Adipose tissue (tissue), 3 donors: ENCODE data around the gene TMTC2. TPM values are rescaled to one million over a fixed set of nuclear protein-coding genes. Genes with fewer than 3 reads are reported as not detected.

ENCODE experiments used
- H3K27ac ChIP-seq: one replicate; pipeline ENCODE4 v1.5.1; 2013; ENCODE audit warnings: low read depth, low read length
- WGBS, 3 donors: extraction: QIAGEN DNeasy Blood & Tissue Kit; methylation state at CpG; one replicate each; pipeline ENCODE4 v1.1.7; 2013; 5-methylcytosine and 5-hydroxymethylcytosine counted together
- polyA plus RNA-seq, 3 donors: library from polyadenylated mRNA; stranded (reverse); fragments of 200-250 nt; gene quantifications; one replicate each; pipeline ENCODE4 v1.2.3, GENCODE V29; 2013
- donor health status: healthy with polysubstance abuse.
- donor health status: Bipolar disorder and iron deficiency.
- donor health status: healthy.

The TMTC2 gene
- polyA plus RNA-seq, 3 donors = 2.0 to 4.1 (median 3.1) TPM

DNA sequence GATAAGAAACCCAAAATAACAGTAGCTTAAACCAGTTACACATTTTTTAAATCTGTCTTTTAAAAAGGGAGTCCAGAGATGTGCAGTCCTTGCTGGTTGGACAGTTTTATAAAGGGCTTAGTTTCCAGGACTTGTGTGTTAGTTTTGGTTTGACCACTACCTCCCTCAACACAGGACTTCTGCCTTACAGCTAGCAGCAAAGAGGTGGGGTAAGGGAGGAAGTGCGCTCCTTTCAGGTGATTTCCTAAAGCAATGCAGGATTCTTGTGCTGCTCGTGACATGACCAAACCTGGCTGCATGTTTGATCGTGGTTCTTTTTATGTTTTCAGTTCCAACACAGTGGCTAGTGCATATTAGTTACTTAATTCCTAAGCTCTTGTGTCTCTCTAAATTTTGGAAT lies 266.2 kb downstream of the TMTC2 start:
- H3K27ac ChIP-seq = no peak overlapping the region

DNA sequence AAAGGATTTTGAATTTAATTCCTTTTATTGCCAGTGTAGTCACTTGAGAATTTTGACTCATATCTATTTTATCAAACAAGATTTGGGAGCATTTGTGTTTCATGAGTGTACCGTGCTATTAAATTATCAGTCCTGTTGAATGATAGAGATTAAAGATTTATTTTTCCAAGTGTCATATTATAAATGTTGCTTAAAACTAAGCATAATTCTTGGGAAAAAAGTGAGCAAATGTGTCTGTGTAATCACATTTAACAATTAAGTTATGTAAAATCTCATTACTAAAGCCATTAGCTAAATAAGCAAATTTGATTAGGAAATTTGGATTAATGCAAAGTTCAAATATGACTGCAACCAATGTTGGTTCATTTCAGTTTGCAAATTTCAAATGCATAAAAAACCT lies 266.7 kb downstream of the TMTC2 start:
- H3K27ac ChIP-seq = no peak overlapping the region
- 76 to 99% (median 88%) methylated on average over 1 of the region's 1 CpG for WGBS, 3 donors

More for the DNA sequence above, 266.2 kb downstream of the TMTC2 start:
- WGBS, 3 donors = 76 to 91% (median 82%) methylated on average over 3 of the region's 3 CpGs

DNA sequence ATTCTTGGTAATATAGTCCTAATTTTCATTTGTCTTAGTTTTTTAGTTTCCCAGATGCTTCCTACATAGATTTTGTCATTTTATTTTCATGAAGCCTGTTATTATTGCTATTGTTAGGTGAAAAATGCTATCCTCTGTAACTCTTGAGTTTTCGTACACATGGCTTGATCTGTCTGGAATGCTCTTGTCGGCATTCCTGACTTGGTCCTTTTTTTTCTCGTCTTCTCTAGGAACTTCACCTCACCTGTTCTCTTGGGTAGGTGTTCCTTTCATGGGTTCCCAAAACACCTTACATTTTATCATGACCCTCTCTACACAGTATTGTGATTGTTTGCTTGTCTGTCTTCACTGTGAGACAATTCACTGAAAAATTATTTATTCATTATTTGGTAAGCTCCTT lies 267.4 kb downstream of the TMTC2 start:
- WGBS, 3 donors = 95 to 99% (median 97%) methylated on average over 3 of the region's 3 CpGs
- no peak overlapping the region for H3K27ac ChIP-seq

DNA sequence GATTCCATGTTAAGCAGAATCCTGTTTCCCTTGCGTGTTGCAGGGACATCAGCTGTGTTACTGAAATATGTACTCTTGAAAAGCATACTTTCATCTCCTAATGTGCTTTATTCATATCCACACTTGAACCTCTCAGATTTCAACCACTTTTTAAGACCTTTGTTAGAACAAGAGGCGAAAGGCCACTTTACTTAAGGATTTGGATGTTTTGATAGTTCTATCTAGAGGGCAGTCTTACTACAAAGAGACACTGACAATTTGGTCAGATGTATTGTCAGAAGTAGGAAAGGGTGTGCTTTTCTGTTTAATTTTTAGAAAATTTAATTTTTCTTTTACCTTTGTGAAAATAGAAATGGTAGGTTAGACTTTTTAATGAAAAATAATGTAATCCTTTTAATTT lies 267.9 kb downstream of the TMTC2 start:
- WGBS, 3 donors = 91 to 95% (median 94%) methylated on average over 2 of the region's 2 CpGs
- no peak overlapping the region for H3K27ac ChIP-seq

DNA sequence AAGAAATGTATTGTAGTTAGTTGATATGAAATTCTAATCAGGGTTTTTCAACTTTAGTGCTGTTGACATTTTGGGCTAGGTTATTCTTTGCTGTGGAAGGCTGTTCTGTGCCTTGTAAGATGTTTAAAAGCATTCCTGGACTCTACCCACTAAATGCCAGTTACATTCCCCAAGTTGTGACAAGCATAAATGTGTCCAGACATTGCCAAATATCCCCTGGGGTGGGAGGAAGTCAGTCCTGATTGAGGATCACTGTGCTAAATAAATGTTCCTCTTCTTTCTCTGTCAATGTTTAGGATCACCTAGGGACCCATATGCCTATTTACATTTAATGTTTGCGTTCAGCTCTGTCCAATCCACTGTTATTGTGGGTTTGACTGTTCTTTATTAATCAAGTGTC lies 268.3 kb downstream of the TMTC2 start:
- H3K27ac ChIP-seq = no peak overlapping the region
- WGBS, 3 donors = 93 to 97% (median 97%) methylated on average over 1 of the region's 1 CpG

DNA sequence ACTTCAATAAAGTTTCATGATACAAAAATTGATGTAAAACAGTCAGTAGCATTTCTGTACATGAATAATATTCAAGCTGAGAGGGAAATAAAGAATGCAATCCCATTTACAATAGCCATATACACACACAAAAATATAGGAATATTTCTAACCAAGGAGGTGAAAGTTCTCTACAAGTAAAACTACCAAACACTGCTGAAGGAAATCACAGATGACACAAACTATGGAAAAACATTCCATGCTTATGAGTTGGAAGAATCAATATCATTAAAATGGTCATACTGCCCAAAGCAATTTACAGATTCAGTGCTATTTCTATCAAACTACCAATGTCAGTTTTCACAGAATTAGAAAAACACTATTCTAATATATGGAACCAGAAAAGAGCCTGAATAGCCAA lies 272.3 kb downstream of the TMTC2 start:
- no peak overlapping the region for H3K27ac ChIP-seq

DNA sequence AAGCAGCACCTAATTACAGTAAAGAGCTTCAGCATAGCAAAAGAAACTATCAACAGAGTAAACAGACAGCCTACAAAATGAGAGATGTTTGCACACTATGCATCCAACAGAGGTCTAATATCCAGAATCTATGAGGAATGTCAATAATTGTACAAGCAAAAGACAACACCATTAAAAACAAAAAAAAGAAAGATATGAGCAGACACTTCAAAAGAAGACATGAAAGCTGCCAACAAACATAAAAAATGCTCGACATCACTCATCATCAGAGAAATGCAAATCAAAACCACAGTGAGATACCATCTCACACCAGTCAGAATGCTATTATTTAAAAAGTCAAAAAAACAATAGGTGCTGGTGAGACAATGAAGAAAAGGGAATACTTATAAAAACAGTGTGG lies 273.1 kb downstream of the TMTC2 start:
- no peak overlapping the region for H3K27ac ChIP-seq
- WGBS, 3 donors = 91 to 94% (median 92%) methylated on average over 1 of the region's 1 CpG

DNA sequence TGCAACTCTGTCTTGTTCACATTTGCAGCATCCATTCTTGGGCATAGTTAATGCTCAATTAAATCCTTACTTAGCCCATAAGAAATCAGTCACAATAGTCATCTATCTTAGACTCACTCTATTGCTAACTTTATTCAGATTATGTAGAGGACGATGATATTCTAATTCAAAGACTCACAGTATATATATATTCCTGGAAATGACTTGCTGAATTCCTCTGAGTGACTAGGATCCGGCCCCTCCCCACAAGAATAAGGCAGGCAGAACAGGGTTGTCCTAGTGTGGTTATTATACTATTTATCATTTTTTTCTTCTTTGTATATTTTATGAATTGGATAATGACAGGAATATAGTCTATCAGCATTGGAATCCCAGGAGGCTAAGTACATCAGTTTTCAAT lies 275.1 kb downstream of the TMTC2 start:
- no peak overlapping the region for H3K27ac ChIP-seq
- WGBS, 3 donors = 92 to 95% (median 94%) methylated on average over 2 of the region's 2 CpGs

DNA sequence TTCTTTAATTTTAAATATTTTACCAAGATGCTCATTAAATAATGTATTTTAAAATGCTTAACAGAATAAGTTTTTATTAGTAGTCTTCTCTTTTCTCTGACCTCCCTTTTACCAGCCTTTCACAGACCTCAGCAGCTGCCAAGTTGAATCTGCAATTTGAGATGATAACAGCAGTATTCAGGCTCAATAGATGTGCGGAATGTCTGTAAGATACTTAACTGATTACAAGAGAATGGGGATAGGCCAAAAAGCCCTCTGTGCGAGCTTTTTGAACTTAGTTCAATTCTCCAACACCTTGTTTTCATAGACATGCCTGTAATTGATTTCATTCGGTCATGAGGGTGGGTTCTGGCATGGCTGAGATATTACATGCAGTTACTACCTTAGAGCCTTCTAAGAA lies 277.2 kb downstream of the TMTC2 start:
- WGBS, 3 donors = 66 to 82% (median 77%) methylated on average over 3 of the region's 3 CpGs

DNA sequence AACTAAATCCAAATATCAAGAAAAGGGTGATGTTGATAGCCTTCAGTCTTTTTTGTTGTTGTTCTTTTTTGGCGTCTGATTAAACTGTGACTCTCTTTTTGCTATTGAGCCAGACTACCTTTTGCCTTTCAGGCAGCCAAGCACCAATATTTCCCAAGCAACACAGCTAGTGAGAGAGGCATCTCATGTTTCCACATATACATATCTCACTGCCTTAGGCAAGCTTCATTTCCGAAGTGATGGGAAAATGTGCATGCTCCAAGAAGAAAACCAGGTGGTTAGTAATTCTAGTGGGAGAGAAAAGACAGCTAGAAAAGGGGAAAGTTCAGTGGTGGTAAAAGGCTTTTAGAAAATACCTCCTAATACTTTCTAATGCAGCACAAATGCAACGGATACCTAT lies 277.7 kb downstream of the TMTC2 start:
- WGBS, 3 donors = 57 to 85% (median 72%) methylated on average over 3 of the region's 3 CpGs
- H3K27ac ChIP-seq = no peak overlapping the region

More for the DNA sequence above, 277.2 kb downstream of the TMTC2 start:
- H3K27ac ChIP-seq = no peak overlapping the region

DNA sequence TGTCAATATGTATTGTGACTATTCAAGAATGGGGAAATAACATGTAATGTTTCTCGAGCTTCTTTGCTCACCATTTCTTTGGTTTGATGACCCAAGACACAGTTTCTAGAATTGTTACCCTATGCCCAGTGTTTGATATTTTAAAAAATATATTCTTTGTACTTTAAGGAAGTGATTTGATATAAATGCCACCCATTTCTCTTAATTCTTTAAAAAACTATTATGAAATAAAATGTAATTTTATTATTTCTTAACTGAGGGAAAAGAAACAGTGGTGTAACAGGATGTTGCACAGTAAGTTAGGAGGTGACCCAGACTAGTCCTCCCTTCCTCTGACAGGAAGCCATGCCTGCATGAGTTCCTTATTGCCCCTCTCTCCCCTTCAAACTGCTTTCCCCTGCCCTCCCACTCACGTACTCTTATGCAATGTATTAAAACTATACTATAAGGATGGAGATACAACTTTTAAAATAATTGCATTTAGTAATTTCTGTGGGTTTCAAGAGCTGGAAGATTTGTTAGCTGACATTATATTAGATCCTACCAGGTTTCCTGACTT lies 279.4 kb downstream of the TMTC2 start:
- no peak overlapping the region for H3K27ac ChIP-seq
- 41 to 86% (median 60%) methylated on average over 2 of the region's 2 CpGs for WGBS, 3 donors

DNA sequence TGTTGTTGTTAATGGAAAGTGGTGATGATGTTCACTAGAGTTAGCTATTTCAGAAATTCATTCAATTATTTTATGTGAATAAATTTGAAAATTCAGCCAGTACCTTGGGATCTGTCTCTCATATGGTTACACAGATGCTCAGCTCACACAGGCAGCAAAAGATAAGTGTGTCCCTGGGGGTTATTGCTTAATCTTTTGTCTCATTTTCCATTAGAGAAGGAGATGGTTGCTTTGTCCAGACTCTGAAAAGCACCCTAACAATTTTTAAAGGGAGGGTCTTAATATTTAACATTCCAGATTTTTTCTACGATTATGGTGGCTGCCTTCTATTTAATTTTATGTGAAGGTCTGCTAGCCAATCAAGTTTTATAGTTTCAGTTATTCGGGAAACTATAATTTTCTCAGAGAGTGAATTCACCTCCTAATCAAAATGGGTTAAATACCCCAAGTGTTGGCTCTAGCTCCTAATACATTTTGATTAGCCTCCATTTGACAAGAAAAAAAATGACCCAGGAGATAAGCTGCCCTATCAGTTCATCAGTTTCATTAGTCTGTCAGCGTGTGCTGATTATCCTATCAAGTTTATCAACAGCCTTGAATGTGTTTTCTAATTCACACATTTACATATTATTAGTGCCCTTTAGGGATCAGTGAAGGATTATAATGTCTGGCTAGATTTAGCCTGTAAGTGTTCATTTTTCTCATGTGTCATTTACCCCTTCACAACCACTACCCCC lies 282.1 kb downstream of the TMTC2 start:
- H3K27ac ChIP-seq = no peak overlapping the region
- 73 to 97% (median 92%) methylated on average over 3 of the region's 3 CpGs for WGBS, 3 donors

DNA sequence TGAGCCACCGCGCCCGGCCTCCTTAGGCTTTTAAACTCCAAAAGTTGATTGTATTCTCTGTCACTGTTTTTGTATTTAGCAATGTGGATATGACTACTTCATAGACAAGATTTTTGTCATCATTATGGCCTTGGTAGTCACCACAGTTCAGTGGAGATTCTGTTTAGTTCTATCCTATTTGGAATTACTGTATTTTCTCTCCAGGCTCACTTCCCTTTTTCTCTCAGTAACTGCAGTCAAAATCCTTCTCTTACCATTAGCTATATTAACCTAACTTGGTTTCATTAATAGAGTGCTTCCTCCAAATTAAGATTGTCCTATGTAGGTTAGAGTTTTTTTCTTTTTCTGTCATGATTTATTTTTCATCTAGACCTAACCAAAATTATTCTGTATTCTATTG lies 283.9 kb downstream of the TMTC2 start:
- WGBS, 3 donors = 93 to 99% (median 97%) methylated on average over 3 of the region's 3 CpGs
- no peak overlapping the region for H3K27ac ChIP-seq

DNA sequence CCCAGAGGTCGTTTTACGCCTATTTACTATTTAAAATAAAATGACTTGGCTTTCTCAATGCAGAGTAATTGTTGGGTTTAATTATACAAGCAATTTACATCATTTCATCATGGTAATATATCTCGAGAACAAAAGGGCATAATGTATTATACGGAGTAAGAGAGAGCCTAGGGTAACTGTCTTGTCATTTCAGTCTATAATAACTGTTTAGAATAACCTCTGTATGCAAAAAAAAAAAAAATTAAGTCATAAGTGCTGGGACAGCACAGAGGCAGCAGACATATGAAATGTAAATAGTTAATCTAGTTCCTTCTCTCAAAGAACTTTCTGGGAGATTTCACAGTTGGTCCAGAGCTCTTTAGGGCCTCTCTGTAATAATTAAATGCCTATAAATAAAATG lies 284.9 kb downstream of the TMTC2 start:
- 79 to 86% (median 81%) methylated on average over 4 of the region's 4 CpGs for WGBS, 3 donors
- H3K27ac ChIP-seq = no peak overlapping the region

DNA sequence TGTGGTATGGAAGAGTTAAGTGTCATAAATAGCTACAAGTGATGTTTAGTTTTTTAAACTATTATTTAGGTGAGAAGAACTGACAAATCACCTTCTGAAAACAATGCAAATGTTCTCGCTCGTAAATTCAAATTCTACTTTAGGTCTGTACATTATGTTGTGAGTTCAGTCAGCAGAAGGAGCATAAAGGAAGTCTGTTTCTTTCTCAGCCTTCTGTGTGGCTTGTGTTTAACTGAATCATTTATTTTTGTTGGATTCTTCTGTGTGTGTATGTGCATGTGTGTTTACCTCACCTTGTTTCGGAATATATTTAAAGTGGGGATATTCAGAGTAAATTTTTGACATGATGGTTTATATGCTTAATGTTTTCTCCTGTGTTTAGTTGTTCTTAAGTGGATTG lies 285.9 kb downstream of the TMTC2 start:
- no peak overlapping the region for H3K27ac ChIP-seq
- WGBS, 3 donors = 94 to 96% (median 96%) methylated on average over 3 of the region's 3 CpGs

DNA sequence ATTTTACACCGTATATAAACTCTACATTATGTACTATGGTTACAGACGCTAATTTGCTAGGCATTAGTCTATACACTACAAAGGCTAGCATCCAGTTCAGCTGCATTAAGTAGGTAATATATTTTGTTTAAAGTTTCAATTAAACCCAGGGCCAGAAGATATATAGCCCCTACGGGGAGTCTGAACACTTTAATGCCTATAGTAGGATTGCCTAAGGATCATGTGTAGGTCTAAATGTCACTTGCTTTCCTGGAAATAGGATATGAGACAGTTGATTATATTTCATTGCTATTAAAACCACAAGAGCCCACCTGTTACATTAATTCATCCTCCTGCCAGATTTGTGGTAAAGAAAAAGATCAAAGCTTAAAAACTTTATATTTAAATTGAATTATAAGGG lies 286.9 kb downstream of the TMTC2 start:
- WGBS, 3 donors = 90 to 95% (median 93%) methylated on average over 3 of the region's 3 CpGs
- H3K27ac ChIP-seq = no peak overlapping the region

DNA sequence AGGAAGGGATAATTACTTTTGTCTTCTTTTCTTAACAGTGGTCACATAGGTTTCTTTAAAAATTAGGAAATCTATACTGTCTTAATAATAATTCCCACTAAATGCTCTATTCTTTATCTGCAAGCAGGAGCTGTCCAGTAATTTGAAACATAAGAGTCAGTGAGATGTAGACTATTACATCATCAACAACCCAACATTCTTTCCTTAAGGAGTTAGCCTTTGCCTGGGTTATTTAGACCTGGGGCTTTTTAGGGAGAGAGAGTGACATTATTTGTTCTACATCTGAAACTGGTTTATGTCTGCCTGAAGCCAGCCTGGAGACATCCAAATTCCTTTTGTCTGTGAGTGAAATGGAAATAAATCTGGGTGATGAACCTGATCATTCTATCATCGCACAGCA lies 294.4 kb downstream of the TMTC2 start:
- 68 to 90% (median 89%) methylated on average over 1 of the region's 1 CpG for WGBS, 3 donors
- no peak overlapping the region for H3K27ac ChIP-seq

DNA sequence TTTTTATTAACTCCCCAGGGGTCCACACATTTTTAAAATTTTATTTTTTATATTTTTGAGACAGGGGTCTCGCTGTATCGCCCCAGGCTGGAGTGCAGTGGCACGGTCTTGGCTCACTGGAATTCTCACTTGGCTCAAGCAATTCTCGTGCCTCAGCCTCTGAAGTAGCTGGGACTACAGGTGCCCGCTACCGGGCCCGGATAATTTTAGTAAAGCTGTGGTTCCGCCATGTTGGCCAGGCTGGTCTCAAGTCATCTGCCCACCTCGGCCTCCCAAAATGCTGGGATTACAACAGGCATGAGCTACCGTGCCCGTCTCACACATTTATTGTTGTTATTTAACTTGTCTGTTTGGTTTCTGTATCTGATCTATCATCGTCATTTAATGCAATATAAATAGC lies 307.4 kb downstream of the TMTC2 start:
- no peak overlapping the region for H3K27ac ChIP-seq
- WGBS, 3 donors = 82 to 96% (median 93%) methylated on average over 12 of the region's 12 CpGs

DNA sequence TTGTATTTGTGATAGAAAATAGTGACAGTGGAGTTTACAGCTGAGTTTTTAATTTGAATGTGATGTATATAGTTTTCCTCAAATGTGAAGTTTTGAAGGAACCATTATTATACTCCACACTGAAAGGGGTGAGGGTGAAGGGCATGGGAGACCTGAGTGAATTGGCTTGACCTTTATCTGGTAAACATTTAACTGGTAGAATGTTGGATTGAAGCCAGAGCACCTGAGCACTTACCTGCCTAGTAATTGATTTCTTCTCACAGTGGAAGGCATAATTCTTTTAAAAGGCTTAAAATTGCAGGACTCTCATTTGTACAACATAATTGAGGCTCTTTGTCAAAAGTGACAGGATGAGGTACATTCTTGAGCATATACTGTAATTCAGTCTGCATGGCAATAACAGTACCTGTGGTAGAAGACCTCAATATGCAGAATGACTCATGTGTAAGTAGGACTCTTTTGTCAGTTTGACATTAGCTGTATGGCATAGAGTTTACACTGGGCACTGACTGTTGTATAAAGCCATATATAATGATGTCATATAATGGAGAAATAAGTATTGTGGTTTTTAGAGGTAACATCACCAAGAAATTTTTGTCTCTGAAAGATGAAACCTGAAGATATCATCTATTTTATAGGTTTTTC lies 309.6 kb downstream of the TMTC2 start:
- no peak overlapping the region for H3K27ac ChIP-seq

DNA sequence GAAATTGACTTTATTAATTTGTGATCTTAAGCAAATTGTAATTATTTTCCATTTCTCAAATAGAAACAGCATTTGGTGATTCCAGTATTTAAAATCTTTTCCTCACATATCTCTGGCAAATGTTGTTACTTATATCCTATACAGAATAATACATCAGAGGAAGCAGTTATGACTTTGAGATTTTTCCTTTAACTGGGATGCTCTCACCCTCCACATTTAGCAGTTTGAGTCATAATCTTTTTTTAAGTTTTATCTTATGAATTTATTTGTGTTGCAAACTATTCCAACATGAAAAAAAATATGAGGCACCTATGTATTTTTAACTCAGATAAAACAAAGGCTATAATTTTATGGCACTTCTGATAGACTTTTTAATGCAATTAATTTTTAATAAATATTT lies 311.8 kb downstream of the TMTC2 start:
- no peak overlapping the region for H3K27ac ChIP-seq
